SJSA1 (cell line): ENCODE results near the gene PKMYT1. TPM values are rescaled to one million over a fixed set of nuclear protein-coding genes. Genes with fewer than 3 reads are reported as not detected.
A peak's percentile ranks its signal among the peaks of the same experiment; 100 is the strongest.
"Not testable (repeated sequence)": the region's sequence is repeated elsewhere in the genome, so short reads cannot be mapped to it uniquely, and the experiment has no call there.

ENCODE experiments used
- DNase-seq, 2 experiments: peaks; one replicate each; pipeline ENCODE4 v3.0.0-alpha.2; 2015 to 2020; ENCODE audit warnings: low spot score in 2 of 2, low read depth in 1 of 2
- H3K27ac ChIP-seq: fragments of 250-450 bp; sonication (Bioruptor Pico); 2 replicates; pipeline ENCODE4 v1.5.1; 2020; ENCODE audit warnings: mild to moderate bottlenecking, moderate library complexity
- H3K27me3 ChIP-seq: fragments of 250-450 bp; sonication (Bioruptor Pico); replicated peaks from 2 replicates; pipeline ENCODE4 v1.5.1; 2020; ENCODE audit warnings: mild to moderate bottlenecking, moderate library complexity
- H3K36me3 ChIP-seq: fragments of 250-450 bp; sonication (Bioruptor Pico); 2 replicates; pipeline ENCODE4 v1.5.1; 2020; ENCODE audit warnings: mild to moderate bottlenecking
- H3K4me1 ChIP-seq: fragments of 250-450 bp; sonication (Bioruptor Pico); replicated peaks from 2 replicates; pipeline ENCODE4 v1.6.1; 2021; ENCODE audit warnings: mild to moderate bottlenecking
- H3K4me3 ChIP-seq: fragments of 250-450 bp; sonication (Bioruptor Pico); 2 replicates; pipeline ENCODE4 v1.5.1; 2020; ENCODE audit warnings: mild to moderate bottlenecking
- H3K9me3 ChIP-seq: fragments of 250-450 bp; sonication (Bioruptor Pico); replicated peaks from 2 replicates; pipeline ENCODE4 v1.5.1; 2020; ENCODE audit warnings: mild to moderate bottlenecking
- total RNA-seq: library from RNA; depleted of rRNA; stranded (reverse); fragments of >200 nt; shearing (Covaris generic); gene quantifications from 2 replicates; pipeline ENCODE4 v1.2.3, GENCODE V29; 2014; rRNA removed

Gene PKMYT1
- total RNA-seq, 1 experiment from 2014 or later = 66.4 TPM

- Histone ChIP-seq H3K4me3 (no peak overlapping the region), H3K9me3 (no peaks in the 10 kb centered on the region), H3K4me1 (peaks cover 5% of the 10 kb centered on the region; the same call in 1 of the 2 replicates), H3K27me3 (no peaks in the 10 kb centered on the region), H3K27ac (no peak overlapping the region), H3K36me3 (0 out of 2 replicates have a peak, but pooled peaks cover 6% of the 10 kb centered on the region)
- DNase-seq = no peak
These were observed 51.5 kb downstream of the PKMYT1 start for GRCh38 chr16:2928796-2929195.

DNA sequence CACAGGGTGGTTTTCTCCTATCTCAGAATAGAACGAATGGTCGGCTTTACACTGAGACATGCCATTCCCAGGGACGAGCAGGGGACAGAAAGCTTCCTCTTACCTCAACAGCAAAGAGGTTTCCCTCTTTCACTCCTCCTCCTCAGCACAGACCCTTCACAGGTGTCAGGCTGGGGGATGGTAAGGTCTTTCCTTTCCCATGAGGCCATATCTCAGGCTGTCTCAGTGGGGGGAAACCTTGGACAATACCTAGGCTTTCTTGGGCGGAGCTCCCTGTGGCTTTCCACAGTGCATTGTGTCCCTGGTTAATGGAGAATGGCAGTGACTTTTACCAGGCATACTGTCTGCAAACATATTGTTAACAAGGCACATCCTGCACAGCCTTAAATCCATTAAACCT, 52.1 kb downstream of the PKMYT1 start:
- not testable (repeated sequence) for H3K36me3 ChIP-seq, H3K4me3 ChIP-seq, DNase-seq, H3K27ac ChIP-seq, H3K4me1 ChIP-seq, H3K27me3 ChIP-seq, H3K9me3 ChIP-seq

DNA sequence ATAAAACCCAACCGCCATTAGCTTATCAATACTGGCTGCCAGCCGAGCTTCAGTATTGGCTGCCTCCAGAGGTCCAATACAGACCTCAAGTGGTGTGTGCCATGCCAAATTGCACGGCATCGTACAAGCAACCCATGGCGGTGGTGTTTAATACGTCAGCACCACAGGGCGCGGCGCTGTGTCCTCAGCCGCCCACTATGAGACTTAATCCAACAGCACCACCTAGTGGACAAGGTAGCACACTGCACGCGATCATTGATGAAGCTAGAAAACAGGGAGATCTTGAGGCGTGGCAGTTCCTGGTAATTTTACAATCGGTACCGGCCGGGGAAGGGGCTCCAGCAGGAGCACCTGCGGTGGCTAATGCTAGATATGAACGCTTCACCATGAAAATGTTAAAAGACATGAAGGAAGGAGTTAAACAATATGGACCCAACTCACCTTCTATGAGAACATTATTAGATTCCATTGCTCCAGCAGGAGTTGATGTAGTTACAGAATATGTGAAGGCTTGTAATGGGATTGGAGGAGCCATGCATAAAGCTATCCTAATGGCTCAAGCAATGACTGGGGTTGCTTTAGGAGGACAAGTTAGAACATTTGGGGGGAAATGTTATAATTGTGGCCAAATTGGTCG, 53.1 kb downstream of the PKMYT1 start:
- H3K36me3 ChIP-seq = 0 out of 2 replicates have a peak, but pooled peaks cover 6% of the 10 kb centered on the region
- DNase-seq = peak; percentile 83 to 86
- peaks cover 5% of the 10 kb centered on the region; the same call in 1 of the 2 replicates for H3K4me1 ChIP-seq
- H3K27me3 ChIP-seq = no peaks in the 10 kb centered on the region
- H3K4me3 ChIP-seq = no peak overlapping the region
- no peak overlapping the region for H3K27ac ChIP-seq
- no peaks in the 10 kb centered on the region for H3K9me3 ChIP-seq

- Histone ChIP-seq H3K27ac (no peak overlapping the region), H3K36me3 (0 out of 2 replicates have a peak, but pooled peaks cover 6% of the 10 kb centered on the region), H3K9me3 (no peaks in the 10 kb centered on the region), H3K27me3 (no peaks in the 10 kb centered on the region), H3K4me3 (no peak overlapping the region), H3K4me1 (peaks cover 5% of the 10 kb centered on the region; the same call in 1 of the 2 replicates)
- no peak for DNase-seq
These were observed 53.6 kb downstream of the PKMYT1 start for GRCh38 chr16:2926650-2926999.

DNA sequence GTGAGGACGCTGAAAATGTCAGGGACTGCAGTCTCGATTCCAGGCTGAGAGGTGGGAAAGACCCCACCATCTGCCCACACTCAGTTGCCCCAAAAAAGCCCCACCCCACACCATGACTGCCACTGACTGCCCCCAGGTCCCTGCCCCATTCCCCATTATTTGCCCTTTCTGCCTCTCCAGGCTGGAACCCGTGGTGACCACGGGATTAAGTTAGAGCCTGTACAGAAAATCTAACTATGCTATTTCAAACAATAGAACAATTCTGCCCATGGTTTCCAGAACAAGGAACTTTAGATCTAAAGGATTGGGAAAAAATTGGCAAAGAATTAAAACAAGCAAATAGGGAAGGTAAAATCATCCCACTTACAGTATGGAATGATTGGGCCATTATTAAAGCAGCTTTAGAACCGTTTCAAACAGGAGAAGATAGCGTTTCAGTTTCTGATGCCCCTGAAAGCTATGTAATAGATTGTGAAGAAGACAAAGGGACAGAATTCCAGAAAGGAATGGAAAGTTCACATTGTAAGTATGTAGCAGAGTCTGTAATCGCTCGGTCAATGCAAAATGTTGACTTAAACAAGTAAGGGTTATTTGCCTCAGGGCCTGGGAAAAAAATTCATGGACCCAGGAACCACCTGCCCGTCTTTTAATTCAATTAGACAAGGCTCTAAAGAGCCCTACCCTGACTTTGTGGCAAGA, 54.1 kb downstream of the PKMYT1 start:
- H3K4me1 ChIP-seq = peaks cover 5% of the 10 kb centered on the region; the same call in 1 of the 2 replicates
- no peaks in the 10 kb centered on the region for H3K27me3 ChIP-seq
- DNase-seq = no peak
- no peak overlapping the region for H3K27ac ChIP-seq
- 0 out of 2 replicates have a peak, but pooled peaks cover 6% of the 10 kb centered on the region for H3K36me3 ChIP-seq
- no peak overlapping the region for H3K4me3 ChIP-seq
- no peaks in the 10 kb centered on the region for H3K9me3 ChIP-seq

DNA sequence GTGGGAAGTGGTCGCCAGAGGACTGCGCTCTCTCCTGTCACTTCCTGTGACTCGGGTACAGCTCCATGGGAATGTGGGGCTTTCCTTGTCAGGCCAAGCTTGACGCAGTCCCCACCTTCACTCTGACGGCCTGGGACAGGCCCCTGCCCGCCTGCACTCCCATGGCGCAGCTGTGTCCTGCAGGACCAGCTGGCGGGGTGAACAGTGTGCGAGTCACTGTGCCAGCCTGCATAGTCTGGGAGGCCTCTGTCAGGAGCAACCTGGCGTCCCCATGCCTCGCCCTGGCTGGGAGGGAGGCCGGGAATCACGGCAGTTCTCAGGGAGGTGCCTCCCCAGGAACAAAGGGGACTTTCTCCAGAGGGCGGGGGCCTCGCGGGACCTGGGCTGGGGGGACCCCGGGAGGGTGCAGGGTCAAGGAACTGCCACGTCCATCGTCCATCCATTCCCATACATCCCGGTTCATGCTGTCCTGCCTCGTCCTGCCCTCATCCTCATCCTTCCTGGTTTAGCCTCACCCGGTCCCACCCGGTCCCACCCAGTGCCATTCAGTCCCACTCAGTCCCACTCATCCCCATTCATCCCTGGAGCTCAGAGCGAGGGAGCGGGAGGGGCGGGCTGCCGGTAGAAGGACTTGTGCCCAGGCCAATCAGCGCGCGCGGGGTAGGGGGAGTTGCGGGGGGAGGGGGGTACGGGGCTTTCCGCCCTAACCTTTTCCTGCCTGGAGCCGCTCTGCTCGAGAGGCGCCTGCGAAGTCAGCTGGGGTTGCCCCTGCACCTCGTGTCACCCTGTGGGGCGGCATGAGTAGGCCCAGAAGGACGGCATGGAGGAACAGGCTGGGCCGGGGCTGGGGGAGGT, 55.1 kb downstream of the PKMYT1 start:
- no peak overlapping the region for H3K4me3 ChIP-seq
- no peak overlapping the region for H3K27ac ChIP-seq
- 0 out of 2 replicates have a peak, but pooled peaks cover 4% of the 10 kb centered on the region for H3K36me3 ChIP-seq
- H3K9me3 ChIP-seq = no peaks in the 10 kb centered on the region
- H3K27me3 ChIP-seq = no peaks in the 10 kb centered on the region
- peaks cover 6% of the 10 kb centered on the region for H3K4me1 ChIP-seq
- no peak for DNase-seq

DNA sequence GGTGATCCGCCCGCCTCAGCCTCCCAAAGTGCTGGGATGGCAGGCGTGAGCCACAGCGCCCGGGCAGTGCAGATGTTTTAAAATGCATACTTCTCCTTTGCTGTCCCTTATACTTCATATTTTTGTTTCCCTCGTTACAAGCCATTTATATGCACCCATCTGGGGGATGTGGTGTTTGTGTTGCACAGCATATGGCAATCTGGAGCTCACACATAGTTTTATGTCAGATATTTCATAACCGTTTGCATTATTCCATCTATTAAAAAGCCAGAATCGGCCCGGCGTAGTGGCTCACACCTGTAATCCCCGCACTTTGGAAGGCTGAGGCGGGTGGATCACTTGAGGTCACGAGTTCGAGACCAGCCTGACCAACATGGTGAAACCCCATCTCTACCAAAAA, 56.8 kb downstream of the PKMYT1 start:
- no peak overlapping the region for H3K27ac ChIP-seq
- H3K27me3 ChIP-seq = no peaks in the 10 kb centered on the region
- DNase-seq = no peak
- no peak overlapping the region for H3K4me3 ChIP-seq
- H3K4me1 ChIP-seq = peaks cover 13% of the 10 kb centered on the region
- H3K36me3 ChIP-seq = no peaks in the 10 kb centered on the region
- no peaks in the 10 kb centered on the region for H3K9me3 ChIP-seq

Other genes with a start within 250 kb of the PKMYT1 start
- 45.0 and 49.1 TPM in 2 replicates for gene SRRM2, start 227.8 kb downstream of the PKMYT1 start, total RNA-seq
- 311 and 727 TPM in 2 replicates for gene ELOB, start 203.2 kb downstream of the PKMYT1 start, total RNA-seq
- not detected in 2 replicates for gene PRSS33, start 192.9 kb downstream of the PKMYT1 start, total RNA-seq
- gene PRSS41, start 182.0 kb downstream of the PKMYT1 start, total RNA-seq = not detected in 2 replicates
- not detected in 2 replicates for gene PRSS21, start 163.2 kb downstream of the PKMYT1 start, total RNA-seq
- 0.11 and 0.53 TPM in 2 replicates for gene ZG16B, start 150.1 kb downstream of the PKMYT1 start, total RNA-seq
- gene PRSS22, start 122.3 kb downstream of the PKMYT1 start, total RNA-seq = not detected in 2 replicates
- 72.0 and 82.4 TPM in 2 replicates for gene FLYWCH2, start 97.2 kb downstream of the PKMYT1 start, total RNA-seq
- gene FLYWCH1, start 68.5 kb downstream of the PKMYT1 start, total RNA-seq = 14.7 and 17.6 TPM in 2 replicates
- gene KREMEN2, start 16.2 kb downstream of the PKMYT1 start, total RNA-seq = not detected in 2 replicates
- gene PAQR4, start 11.1 kb downstream of the PKMYT1 start, total RNA-seq = 29.9 and 44.0 TPM in 2 replicates
- not detected in 2 replicates for gene CLDN9, start 32.5 kb upstream of the PKMYT1 start, total RNA-seq
- gene CLDN6, start 37.7 kb upstream of the PKMYT1 start, total RNA-seq = not detected in 2 replicates
- gene TNFRSF12A, start 39.9 kb upstream of the PKMYT1 start, total RNA-seq = 545 and 625 TPM in 2 replicates
- gene HCFC1R1, start 43.5 kb upstream of the PKMYT1 start, total RNA-seq = 16.2 and 30.6 TPM in 2 replicates
- 27.4 and 28.2 TPM in 2 replicates for gene THOC6, start 43.6 kb upstream of the PKMYT1 start, total RNA-seq
- not detected in 2 replicates for gene BICDL2, start 56.5 kb upstream of the PKMYT1 start, total RNA-seq
- 0.55 TPM in 1 of 2 replicates, not detected in the other for gene MMP25, start 66.1 kb upstream of the PKMYT1 start, total RNA-seq
- gene IL32, start 85.2 kb upstream of the PKMYT1 start, total RNA-seq = 99.8 and 160 TPM in 2 replicates
- not detected in 2 replicates for gene ZSCAN10, start 118.8 kb upstream of the PKMYT1 start, total RNA-seq
- gene ZNF205, start 132.1 kb upstream of the PKMYT1 start, total RNA-seq = 13.8 and 15.3 TPM in 2 replicates
- gene ZNF213, start 154.6 kb upstream of the PKMYT1 start, total RNA-seq = 2.6 and 3.8 TPM in 2 replicates
- gene OR1F1, start 207.8 kb upstream of the PKMYT1 start, total RNA-seq = not detected in 2 replicates